OCI-LY7 (cell line): Measurements from ENCODE around the gene NAV1. TPM values are rescaled to one million over a fixed set of nuclear protein-coding genes. Genes with fewer than 3 reads are reported as not detected.
"Not testable (repeated sequence)": the region's sequence is repeated elsewhere in the genome, so short reads cannot be mapped to it uniquely, and the experiment has no call there.

Source experiments
- BruUV-seq: library from RNA; stranded (reverse); fragments of 400-500 nt; replicated peaks from 2 replicates; lab custom pipeline; 2021; lab: Mats Ljungman, UMichigan
- CTCF ChIA-PET: fragments of 300-600 bp; sonication (Branson Sonifier 250); formaldehyde crosslinking; loops from one replicate; lab custom pipeline; 2022; ENCODE audit warnings: antibody characterized with exemption; ENCODE audit not compliant: unreplicated experiment; lab: Charles Lee
- POLR2A ChIA-PET: fragments of 300-600 bp; sonication (Branson Sonifier 250); formaldehyde crosslinking; loops from one replicate; lab custom pipeline; 2022; ENCODE audit warnings: antibody characterized with exemption; lab: Charles Lee
- DNase-seq: peaks from one replicate; pipeline ENCODE4 v3.0.0-alpha.2; 2015; ENCODE audit warnings: low spot score
- H2AFZ ChIP-seq: fragments of 200-600 bp; sonication (generic), shearing (Covaris generic); 2 replicates; pipeline ENCODE4 v1.6.1; 2014; ENCODE audit warnings: mild to moderate bottlenecking, antibody characterized with exemption, low read length, moderate library complexity
- H3K27ac ChIP-seq: fragments of 200-600 bp; sonication (generic); 2 replicates; pipeline ENCODE4 v1.5.1; 2014; ENCODE audit warnings: mixed run types, low read depth, mild to moderate bottlenecking, moderate library complexity, low read length, inconsistent platforms; ENCODE audit not compliant: poor library complexity, severe bottlenecking
- H3K36me3 ChIP-seq: fragments of 200-600 bp; sonication (generic); 2 replicates; pipeline ENCODE4 v1.6.1; 2014; ENCODE audit warnings: mild to moderate bottlenecking, antibody characterized with exemption, low read length, moderate library complexity, mixed read lengths; ENCODE audit not compliant: insufficient read depth
- H3K4me1 ChIP-seq: fragments of 200-600 bp; sonication (generic); 2 replicates; pipeline ENCODE4 v1.5.1; 2014; ENCODE audit warnings: mild to moderate bottlenecking, low read length; ENCODE audit not compliant: insufficient read depth, poor library complexity, severe bottlenecking
- H3K4me2 ChIP-seq: fragments of 200-600 bp; sonication (generic); 2 replicates; pipeline ENCODE4 v1.6.1; 2014; ENCODE audit warnings: mild to moderate bottlenecking, low read length
- H3K4me3 ChIP-seq: fragments of 200-600 bp; sonication (generic); 2 replicates; pipeline ENCODE4 v1.5.1; 2014; ENCODE audit warnings: mild to moderate bottlenecking, low read depth, low read length; ENCODE audit not compliant: poor library complexity, severe bottlenecking
- H3K79me2 ChIP-seq: fragments of 200-600 bp; sonication (generic); 2 replicates; pipeline ENCODE4 v1.6.1; 2016; ENCODE audit warnings: low read depth, mild to moderate bottlenecking, low read length, moderate library complexity, mixed read lengths; ENCODE audit not compliant: insufficient read depth
- H3K9me2 ChIP-seq: fragments of 200-600 bp; sonication (generic); 2 replicates; pipeline ENCODE4 v1.6.1; 2016; ENCODE audit warnings: mild to moderate bottlenecking, low read length, mixed read lengths; ENCODE audit not compliant: insufficient read depth
- H3K9me3 ChIP-seq: fragments of 200-600 bp; sonication (generic); 2 replicates; pipeline ENCODE4 v1.6.1; 2014; ENCODE audit warnings: mild to moderate bottlenecking, mixed run types, low read length, mixed read lengths
- H4K20me1 ChIP-seq: fragments of 200-600 bp; sonication (generic); 2 replicates; pipeline ENCODE4 v1.6.1; 2014; ENCODE audit warnings: mild to moderate bottlenecking, antibody characterized with exemption, low read length, moderate library complexity, mixed read lengths; ENCODE audit not compliant: insufficient read depth
- CTCF ChIP-seq: fragments of 200-600 bp; sonication (generic); conservative IDR thresholded peaks from 2 replicates; pipeline ENCODE4 v1.5.1; 2014; ENCODE audit warnings: mild to moderate bottlenecking, antibody characterized with exemption, low read length, moderate library complexity, mixed read lengths
- EZH2phosphoT487 ChIP-seq: fragments of 200-600 bp; sonication (generic); IDR thresholded peaks from 2 replicates; pipeline ENCODE4 v1.6.1; 2018; ENCODE audit warnings: low read depth, borderline replicate concordance, mild to moderate bottlenecking, mixed run types, antibody characterized with exemption, low read length, moderate library complexity, mixed read lengths
- intact Hi-C: fragments of 100-400 bp; cut with micrococcal nuclease; formaldehyde crosslinking; loops from one replicate; pipeline ENCODE4 v1.10.0; 2022; ENCODE audit not compliant: unreplicated experiment
- total RNA-seq, 2 experiments: library from RNA; depleted of rRNA in 1 of 2; stranded (reverse); fragments of >200 nt in 1 of 2; shearing (Covaris generic) in 1 of 2; gene quantifications; 2 replicates each; pipeline ENCODE4 v1.2.3, GENCODE V29; 2014 to 2022

The NAV1 gene
- total RNA-seq, 2 experiments from 2014 or later = 4.2 to 20.7 TPM

DNA sequence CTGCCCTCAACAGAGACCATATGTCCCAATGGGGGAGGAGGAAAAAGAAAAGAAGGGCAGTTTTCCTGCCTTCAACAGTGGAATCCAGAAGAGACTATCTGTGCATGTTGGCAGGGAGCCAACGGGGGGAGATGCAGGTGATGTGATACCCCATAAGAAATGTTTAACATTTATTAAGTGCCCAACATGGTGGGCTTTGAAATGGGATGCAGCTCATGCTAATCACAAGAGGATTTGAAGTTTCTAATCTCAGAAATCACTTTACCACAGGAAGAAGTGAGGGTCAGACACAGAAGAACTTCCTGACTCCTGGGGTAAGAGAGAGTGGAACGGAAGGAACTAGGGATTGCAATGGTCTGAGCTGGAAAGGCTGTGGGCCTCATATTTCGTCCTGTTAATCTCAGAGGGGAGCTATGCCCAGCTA, 48.2 kb upstream of the NAV1 start:
- intact Hi-C loops = no loop called here
- no peaks in the 10 kb centered on the region for H3K9me2 ChIP-seq
- no peak overlapping the region for H3K27ac ChIP-seq
- no peaks in the 10 kb centered on the region for H3K9me3 ChIP-seq
- BruUV-seq = no TSS peak
- TF ChIP-seq EZH2phosphoT487 = no peak
- TF ChIP-seq CTCF = no peak
- no peak overlapping the region for H3K4me2 ChIP-seq
- H3K4me3 ChIP-seq = no peak overlapping the region
- H3K79me2 ChIP-seq = no peaks in the 10 kb centered on the region
- DNase-seq = no peak
- POLR2A ChIA-PET = interaction anchor here (0.6 to 1.2 kb wide), 3 partner anchors 8 to 39 kb away, joined by 3 to 4 read pairs (median 3); no protein-coding TSS in a partner anchor
- H3K4me1 ChIP-seq = no peaks in the 10 kb centered on the region
- CTCF ChIA-PET = interaction anchor here (1.1 kb wide), 1 partner anchor 21 kb away, joined by 5 read pairs; no protein-coding TSS in a partner anchor
- no peak overlapping the region for H2AFZ ChIP-seq
- H3K36me3 ChIP-seq = peaks cover 96% of the 10 kb centered on the region
- no peaks in the 10 kb centered on the region for H4K20me1 ChIP-seq

GRCh38 chr1:201491896-201492511, 46.9 kb upstream of the NAV1 start:
- intact Hi-C loops = no loop called here
- no peak overlapping the region for H3K4me3 ChIP-seq
- no peaks in the 10 kb centered on the region for H3K9me3 ChIP-seq
- DNase-seq = no peak
- no peaks in the 10 kb centered on the region for H3K9me2 ChIP-seq
- H2AFZ ChIP-seq = no peak overlapping the region
- no TSS peak for BruUV-seq
- TF ChIP-seq CTCF = no peak
- TF ChIP-seq EZH2phosphoT487 = no peak
- POLR2A ChIA-PET = interaction anchor here (0.8 to 1.2 kb wide), 2 partner anchors 10 kb away, joined by 4 read pairs; no protein-coding TSS in a partner anchor
- H3K36me3 ChIP-seq = peaks cover 87% of the 10 kb centered on the region
- no peak overlapping the region for H3K4me2 ChIP-seq
- no peak overlapping the region for H3K27ac ChIP-seq
- H3K79me2 ChIP-seq = no peaks in the 10 kb centered on the region
- no peaks in the 10 kb centered on the region for H3K4me1 ChIP-seq
- H4K20me1 ChIP-seq = no peaks in the 10 kb centered on the region
- CTCF ChIA-PET = interaction anchor here (1.1 kb wide), 1 partner anchor 20 kb away, joined by 5 read pairs; no protein-coding TSS in a partner anchor

DNA sequence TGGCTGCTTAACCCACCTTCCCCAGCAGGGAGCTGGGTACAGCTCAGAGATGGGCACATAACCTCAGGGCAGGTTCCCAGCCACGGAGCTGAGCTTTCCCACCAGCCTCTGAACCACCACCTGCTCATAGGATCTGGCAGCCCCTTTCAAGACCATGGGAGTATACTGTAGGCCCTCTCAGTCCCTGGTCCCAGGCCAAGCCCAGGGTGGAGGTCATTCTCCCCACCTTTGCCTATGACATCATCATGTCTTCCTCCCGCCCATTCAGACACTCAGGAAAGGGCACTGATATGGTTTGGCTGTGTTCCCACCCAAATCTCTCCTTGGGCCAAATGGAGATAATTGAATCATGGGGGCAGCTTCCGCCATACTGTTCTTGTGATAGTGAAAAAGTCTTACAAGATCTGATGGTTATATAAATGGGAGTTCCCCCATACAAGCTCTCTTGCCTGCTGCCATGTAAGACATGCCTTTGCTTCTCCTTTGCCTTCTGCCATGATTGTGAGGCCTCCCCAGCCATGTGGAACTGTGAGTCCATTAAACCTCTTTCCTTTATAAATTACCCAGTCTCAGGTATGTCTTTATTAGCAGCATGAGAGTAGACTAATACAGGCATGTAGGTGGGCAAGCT, 45.8 kb upstream of the NAV1 start:
- H3K9me2 ChIP-seq, H3K9me3 ChIP-seq, H3K4me2 ChIP-seq, H3K4me3 ChIP-seq, intact Hi-C loops, POLR2A ChIA-PET, H3K79me2 ChIP-seq, H4K20me1 ChIP-seq, H2AFZ ChIP-seq, BruUV-seq, H3K27ac ChIP-seq, H3K4me1 ChIP-seq, CTCF ChIA-PET, DNase-seq: not testable (repeated sequence)
- H3K36me3 ChIP-seq = peaks cover 75% of the 10 kb centered on the region
